Prostate gland (tissue), 2 donors: Measurements from ENCODE around the gene MRPL34. TPM values are rescaled to one million over a fixed set of nuclear protein-coding genes. Genes with fewer than 3 reads are reported as not detected.

Experiments
- DNase-seq: peaks from one replicate; pipeline ENCODE4 v3.0.0-alpha.2; 2019; ENCODE audit warnings: low spot score
- H3K27ac ChIP-seq, 2 donors: fragments of 200-600 bp; sonication (generic); 2 replicates each; pipeline ENCODE4 v1.5.1; 2017 to 2019
- H3K27me3 ChIP-seq: fragments of 200-600 bp; sonication (generic); replicated peaks from 2 replicates; pipeline ENCODE4 v1.5.1; 2019; ENCODE audit not compliant: insufficient read depth
- H3K36me3 ChIP-seq, 2 donors: fragments of 200-600 bp; sonication (generic); 1 replicate in 1 of 2; 2 replicates in 1 of 2; pipeline versions ENCODE4 v1.5.1 to v1.8.1; 2017 to 2019
- H3K4me1 ChIP-seq: fragments of 200-600 bp; sonication (generic); replicated peaks from 2 replicates; pipeline ENCODE4 v1.5.1; 2019
- H3K4me3 ChIP-seq, 2 donors: fragments of 200-600 bp; sonication (generic); 2 replicates each; pipeline ENCODE4 v1.5.1; 2017 to 2019
- H3K9me3 ChIP-seq: fragments of 200-600 bp; sonication (generic); 2 replicates; pipeline ENCODE4 v1.5.1; 2017
- POLR2A ChIP-seq: fragments of 450-650 bp; IDR thresholded peaks from one replicate; pipeline ENCODE4 v1.6.1; 2016; ENCODE audit warnings: antibody characterized with exemption, mild to moderate bottlenecking
- POLR2AphosphoS5 ChIP-seq: sonication (generic); formaldehyde crosslinking; IDR thresholded peaks from one replicate; pipeline ENCODE4 v1.6.1; 2017; ENCODE audit warnings: antibody characterized with exemption
- WGBS: methylation state at CpG from one replicate; pipeline ENCODE4 v1.1.5; 2018; 5-methylcytosine and 5-hydroxymethylcytosine counted together
- intact Hi-C: fragments of 100-400 bp; cut with DNase I; formaldehyde crosslinking; loops from one replicate; pipeline ENCODE4 v1.14.2; 2022
- total RNA-seq, 2 donors: library from RNA; depleted of rRNA; stranded (reverse); fragments of >200 nt; gene quantifications; one replicate each; pipeline ENCODE4 v1.1.0, GENCODE V29; 2016
- TF ChIP-seq, protein P1 (sequence below), 4 experiments: fragments of 200-600 bp in 2 of 4; fragments of 450-650 bp in 2 of 4; sonication (generic) in 2 of 4; IDR thresholded peaks; 1 replicate in 3 of 4; 2 replicates in 1 of 4; pipeline ENCODE4 v1.5.1; 2016 to 2019; ENCODE audit warnings: antibody characterized with exemption in 4 of 4, mild to moderate bottlenecking in 2 of 4, moderate library complexity in 2 of 4

Gene MRPL34
- total RNA-seq, 2 donors from 2014 or later = 157 to 169 TPM

GRCh38 chr19:17275441-17276175 lies 30.1 kb upstream of the MRPL34 start:
- H3K9me3 ChIP-seq = no peaks in the 10 kb centered on the region
- no peak overlapping the region for H3K27ac ChIP-seq
- no peak for TF ChIP-seq POLR2A
- no peak for TF ChIP-seq POLR2AphosphoS5
- TF ChIP-seq, protein P1, sequence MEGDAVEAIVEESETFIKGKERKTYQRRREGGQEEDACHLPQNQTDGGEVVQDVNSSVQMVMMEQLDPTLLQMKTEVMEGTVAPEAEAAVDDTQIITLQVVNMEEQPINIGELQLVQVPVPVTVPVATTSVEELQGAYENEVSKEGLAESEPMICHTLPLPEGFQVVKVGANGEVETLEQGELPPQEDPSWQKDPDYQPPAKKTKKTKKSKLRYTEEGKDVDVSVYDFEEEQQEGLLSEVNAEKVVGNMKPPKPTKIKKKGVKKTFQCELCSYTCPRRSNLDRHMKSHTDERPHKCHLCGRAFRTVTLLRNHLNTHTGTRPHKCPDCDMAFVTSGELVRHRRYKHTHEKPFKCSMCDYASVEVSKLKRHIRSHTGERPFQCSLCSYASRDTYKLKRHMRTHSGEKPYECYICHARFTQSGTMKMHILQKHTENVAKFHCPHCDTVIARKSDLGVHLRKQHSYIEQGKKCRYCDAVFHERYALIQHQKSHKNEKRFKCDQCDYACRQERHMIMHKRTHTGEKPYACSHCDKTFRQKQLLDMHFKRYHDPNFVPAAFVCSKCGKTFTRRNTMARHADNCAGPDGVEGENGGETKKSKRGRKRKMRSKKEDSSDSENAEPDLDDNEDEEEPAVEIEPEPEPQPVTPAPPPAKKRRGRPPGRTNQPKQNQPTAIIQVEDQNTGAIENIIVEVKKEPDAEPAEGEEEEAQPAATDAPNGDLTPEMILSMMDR (IDR thresholded peaks at IDR 0.05) = no peak
- H3K4me3 ChIP-seq = no peak overlapping the region
- WGBS = 94% methylated on average over 19 of the region's 19 CpGs
- DNase-seq = no peak
- intact Hi-C loops = no loop called here
- H3K4me1 ChIP-seq = no peaks in the 10 kb centered on the region
- peaks cover 0 to 10% of the 10 kb centered on the region in 2 donors for H3K36me3 ChIP-seq
- no peaks in the 10 kb centered on the region for H3K27me3 ChIP-seq

DNA sequence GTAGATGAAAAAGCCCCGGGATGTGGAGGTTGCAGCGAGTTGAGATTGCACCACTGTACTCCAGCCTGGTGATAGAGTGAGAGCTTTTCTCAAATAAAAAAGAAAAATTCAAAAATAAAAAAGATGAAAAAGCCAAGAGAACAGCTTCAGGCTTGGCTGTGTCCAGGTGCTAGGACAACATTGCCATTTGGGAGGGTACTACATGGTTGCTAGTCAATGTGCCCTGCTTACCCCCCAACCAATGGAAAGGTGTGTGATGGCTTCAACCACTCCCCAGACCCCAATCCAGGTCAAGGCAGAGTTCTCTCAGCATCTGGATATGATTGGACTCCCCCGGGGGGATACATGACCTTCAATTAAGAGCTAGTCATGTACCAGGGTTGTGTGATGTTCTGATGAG lies 26.2 kb upstream of the MRPL34 start:
- Histone ChIP-seq H3K27ac (no peak overlapping the region), H3K27me3 (no peaks in the 10 kb centered on the region), H3K4me3 (no peak overlapping the region), H3K36me3 (peaks cover 0 to 4% of the 10 kb centered on the region in 2 donors), H3K9me3 (no peaks in the 10 kb centered on the region), H3K4me1 (peaks cover 6% of the 10 kb centered on the region)
- TF ChIP-seq POLR2A = no peak
- no peak for TF ChIP-seq POLR2AphosphoS5
- TF ChIP-seq, protein P1 (IDR thresholded peaks at IDR 0.05) = no peak
- DNase-seq = no peak
- intact Hi-C loops = no loop called here
- 80% methylated on average over 3 of the region's 3 CpGs for WGBS

- intact Hi-C loops = loop anchor here (5.0 kb wide), 2 partner anchors 74 to 214 kb away; no protein-coding TSS in a partner anchor
- TF ChIP-seq, protein P1 (IDR thresholded peaks at IDR 0.05) = no peak
- no peak for TF ChIP-seq POLR2AphosphoS5
- no peak for TF ChIP-seq POLR2A
- H3K27me3 ChIP-seq = no peaks in the 10 kb centered on the region
- peak within 1 kb of the TSS; percentile 0 to 12 for H3K4me3 ChIP-seq
- 10% methylated on average over 55 of the region's 75 CpGs for WGBS
- no peak for DNase-seq
- no peaks in the 10 kb centered on the region for H3K36me3 ChIP-seq
- peaks cover 6% of the 10 kb centered on the region for H3K4me1 ChIP-seq
- no peak within 1 kb of the TSS for H3K27ac ChIP-seq
- H3K9me3 ChIP-seq = no peaks in the 10 kb centered on the region
Observed at GRCh38 chr19:17281391-17282304, 24.0 kb upstream of the MRPL34 start, which contains the start of gene ANKLE1. Gene ANKLE1 (plus strand): TSS chr19:17281901. CDS start chr19:17281921, 20 bp downstream.

DNA sequence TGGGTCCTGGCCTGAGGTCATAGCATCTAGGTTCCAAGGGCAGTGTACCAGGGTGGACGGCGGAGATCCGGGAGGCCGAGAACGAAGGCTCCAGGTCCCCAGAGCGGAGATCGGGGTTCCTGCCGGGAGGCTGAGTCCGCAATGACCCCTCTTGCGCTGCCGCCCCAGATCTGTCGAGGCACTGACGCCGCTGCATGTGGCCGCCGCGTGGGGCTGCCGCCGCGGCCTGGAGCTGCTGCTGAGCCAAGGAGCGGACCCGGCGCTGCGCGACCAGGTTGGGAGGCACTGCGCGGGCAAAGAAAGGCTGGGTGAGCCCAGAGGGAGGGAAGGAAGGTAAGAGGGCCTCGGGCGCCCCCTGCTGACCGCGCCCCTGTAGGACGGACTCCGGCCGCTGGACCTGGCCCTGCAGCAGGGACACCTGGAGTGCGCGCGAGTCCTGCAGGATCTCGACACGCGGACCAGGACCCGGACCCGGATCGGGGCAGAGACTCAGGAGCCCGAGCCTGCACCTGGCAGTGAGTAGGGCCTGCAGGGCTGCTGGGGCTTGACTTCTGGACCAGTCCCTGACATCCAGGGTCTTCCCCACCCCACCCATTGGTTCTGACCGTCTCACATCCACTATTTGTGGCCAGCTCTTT lies 23.1 kb upstream of the MRPL34 start:
- Histone ChIP-seq H3K27me3 (no peaks in the 10 kb centered on the region), H3K36me3 (no peaks in the 10 kb centered on the region), H3K27ac (no peak overlapping the region), H3K4me1 (peaks cover 6% of the 10 kb centered on the region), H3K4me3 (peak overlapping the region in 1 of 2 donors; percentile 12), H3K9me3 (no peaks in the 10 kb centered on the region)
- WGBS = 4% methylated on average over 36 of the region's 45 CpGs
- peak; percentile 79 for DNase-seq
- TF ChIP-seq POLR2A (no peak), POLR2AphosphoS5 (peak; percentile 67)
- TF ChIP-seq, protein P1 (IDR thresholded peaks at IDR 0.05) = peak; percentile 91 to 95 (median 92)
- intact Hi-C loops = loop anchor here (5.0 kb wide), 2 partner anchors 75 to 215 kb away; no protein-coding TSS in a partner anchor
